Activated CD4-positive, alpha-beta T cell treated with anti-CD3 and anti-CD28 coated beads, Interleukin-2, amount 10 ng/mL, durations not matched to agents 24 days and 14 days (primary cell): Measurements from ENCODE around the gene DNM3. TPM values are rescaled to one million over a fixed set of nuclear protein-coding genes. Genes with fewer than 3 reads are reported as not detected.
"Not testable (repeated sequence)": the region's sequence is repeated elsewhere in the genome, so short reads cannot be mapped to it uniquely, and the experiment has no call there.

Source experiments
- DNase-seq: peaks from one replicate; pipeline ENCODE4 v3.0.0; 2022
- H3K27ac Mint-ChIP-seq: one replicate; pipeline ENCODE4 v1.8.0; 2022; ENCODE audit warnings: mild to moderate bottlenecking, mixed read lengths
- H3K27me3 Mint-ChIP-seq: one replicate; pipeline ENCODE4 v1.8.0; 2022; ENCODE audit warnings: mixed read lengths
- H3K36me3 Mint-ChIP-seq: one replicate; pipeline ENCODE4 v1.8.0; 2022; ENCODE audit warnings: low read depth, mild to moderate bottlenecking, mixed read lengths
- H3K4me1 Mint-ChIP-seq: one replicate; pipeline ENCODE4 v1.8.0; 2021; ENCODE audit warnings: mixed read lengths
- H3K4me3 Mint-ChIP-seq: one replicate; pipeline ENCODE4 v1.8.0; 2022; ENCODE audit warnings: mild to moderate bottlenecking, moderate library complexity, mixed read lengths
- H3K9me3 Mint-ChIP-seq: one replicate; pipeline ENCODE4 v1.8.0; 2021; ENCODE audit warnings: mixed read lengths
- intact Hi-C: fragments of 100-400 bp; cut with micrococcal nuclease; formaldehyde crosslinking; loops from one replicate; pipeline ENCODE4 v1.15.1; 2023
- total RNA-seq: library from RNA; stranded (reverse); gene quantifications from 2 replicates; pipeline ENCODE4 v1.2.3, GENCODE V29; 2022

DNM3 gene
- total RNA-seq, 1 donor from 2014 or later, result 0.42 TPM

DNA sequence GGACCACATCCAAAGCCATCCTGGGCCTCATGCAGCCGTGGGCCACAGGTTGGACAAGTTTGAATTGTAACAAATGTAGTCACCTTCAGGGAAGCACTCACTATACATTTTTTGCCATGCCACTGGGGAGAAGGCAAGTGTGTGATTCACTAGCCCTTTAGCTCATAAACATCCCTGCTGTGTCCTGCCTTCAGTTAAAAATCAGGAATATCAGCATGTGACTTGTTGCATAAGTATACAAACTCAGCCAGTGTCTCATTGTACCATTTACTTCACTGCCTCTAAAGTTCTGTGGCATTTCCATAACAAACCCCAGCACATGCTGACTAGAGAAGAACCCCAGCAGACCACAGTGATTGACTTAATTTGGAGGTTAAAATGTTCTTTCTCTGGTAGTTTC is 437.2 kb downstream of the DNM3 start:
- Mint-ChIP-seq H3K9me3 (peaks cover 14% of the 10 kb centered on the region), H3K27me3 (no peaks in the 10 kb centered on the region), H3K27ac (no peak overlapping the region), H3K4me1 (peaks cover 14% of the 10 kb centered on the region), H3K36me3 (no peaks in the 10 kb centered on the region), H3K4me3 (no peak overlapping the region)
- no peak for DNase-seq
- intact Hi-C loops, result loop anchor here (10.0 kb wide), 3 partner anchors 256 to 464 kb away; partner anchors contain the start of gene SUCO

GRCh38 chr1:172279939-172280636 is 438.8 kb downstream of the DNM3 start:
- no peak overlapping the region for H3K4me3 Mint-ChIP-seq
- H3K27ac Mint-ChIP-seq, result no peak overlapping the region
- peaks cover 14% of the 10 kb centered on the region for H3K9me3 Mint-ChIP-seq
- no peak for DNase-seq
- H3K27me3 Mint-ChIP-seq, result no peaks in the 10 kb centered on the region
- peaks cover 4% of the 10 kb centered on the region for H3K4me1 Mint-ChIP-seq
- intact Hi-C loops, result loop anchor here (10.0 kb wide), 3 partner anchors 255 to 465 kb away; partner anchors contain the start of gene SUCO
- H3K36me3 Mint-ChIP-seq, result no peaks in the 10 kb centered on the region

GRCh38 chr1:172283766-172284165 is 442.5 kb downstream of the DNM3 start:
- peaks cover 5% of the 10 kb centered on the region for H3K4me1 Mint-ChIP-seq
- no peak overlapping the region for H3K27ac Mint-ChIP-seq
- intact Hi-C loops, result no loop called here
- no peak for DNase-seq
- H3K9me3 Mint-ChIP-seq, result peaks cover 14% of the 10 kb centered on the region
- no peaks in the 10 kb centered on the region for H3K27me3 Mint-ChIP-seq
- H3K4me3 Mint-ChIP-seq, result no peak overlapping the region
- no peaks in the 10 kb centered on the region for H3K36me3 Mint-ChIP-seq

DNA sequence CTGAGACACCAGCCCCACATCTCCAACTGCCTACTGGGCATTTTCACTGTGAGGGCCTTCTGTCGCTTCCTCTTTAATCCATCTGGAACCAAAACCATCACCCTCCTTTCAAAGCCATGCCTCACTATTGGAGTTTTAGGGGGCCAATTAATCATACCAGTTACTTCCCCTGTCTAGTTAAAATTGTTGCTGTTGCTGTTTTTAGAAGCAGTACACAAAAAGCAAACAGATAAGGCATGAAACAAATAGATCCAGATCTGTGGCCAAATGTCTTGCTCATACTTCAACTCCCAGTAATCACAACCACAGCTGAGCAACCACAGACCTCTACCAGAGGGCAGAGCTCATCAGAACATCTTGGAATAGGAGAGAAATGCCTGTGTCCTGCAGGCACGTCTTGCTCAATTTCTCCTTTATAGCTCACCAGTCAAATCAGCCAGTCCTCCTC is 445.4 kb downstream of the DNM3 start:
- Mint-ChIP-seq H3K36me3 (no peaks in the 10 kb centered on the region), H3K27ac (no peak overlapping the region), H3K4me1 (peaks cover 4% of the 10 kb centered on the region), H3K9me3 (peaks cover 8% of the 10 kb centered on the region), H3K27me3 (no peaks in the 10 kb centered on the region), H3K4me3 (no peak overlapping the region)
- intact Hi-C loops, result no loop called here
- no peak for DNase-seq

- no peak for DNase-seq
- H3K4me1 Mint-ChIP-seq, result peaks cover 4% of the 10 kb centered on the region
- no peaks in the 10 kb centered on the region for H3K27me3 Mint-ChIP-seq
- intact Hi-C loops, result no loop called here
- no peak overlapping the region for H3K27ac Mint-ChIP-seq
- H3K4me3 Mint-ChIP-seq, result no peak overlapping the region
- H3K9me3 Mint-ChIP-seq, result peaks cover 5% of the 10 kb centered on the region
- no peaks in the 10 kb centered on the region for H3K36me3 Mint-ChIP-seq
Observed at GRCh38 chr1:172287208-172287607, 445.9 kb downstream of the DNM3 start.

GRCh38 chr1:172288581-172288980 is 447.3 kb downstream of the DNM3 start:
- no peaks in the 10 kb centered on the region for H3K36me3 Mint-ChIP-seq
- no peaks in the 10 kb centered on the region for H3K27me3 Mint-ChIP-seq
- intact Hi-C loops, result no loop called here
- peaks cover 4% of the 10 kb centered on the region for H3K4me1 Mint-ChIP-seq
- H3K4me3 Mint-ChIP-seq, result no peak overlapping the region
- H3K9me3 Mint-ChIP-seq, result no peaks in the 10 kb centered on the region
- no peak for DNase-seq
- H3K27ac Mint-ChIP-seq, result no peak overlapping the region

- no peak overlapping the region for H3K27ac Mint-ChIP-seq
- DNase-seq, result no peak
- H3K27me3 Mint-ChIP-seq, result no peaks in the 10 kb centered on the region
- peaks cover 4% of the 10 kb centered on the region for H3K4me1 Mint-ChIP-seq
- no peaks in the 10 kb centered on the region for H3K9me3 Mint-ChIP-seq
- intact Hi-C loops, result no loop called here
- no peaks in the 10 kb centered on the region for H3K36me3 Mint-ChIP-seq
- H3K4me3 Mint-ChIP-seq, result no peak overlapping the region
Observed at GRCh38 chr1:172289448-172289847, 448.1 kb downstream of the DNM3 start.

- H3K9me3 Mint-ChIP-seq, result peaks cover 3% of the 10 kb centered on the region
- no peaks in the 10 kb centered on the region for H3K4me1 Mint-ChIP-seq
- H3K27me3 Mint-ChIP-seq, result no peaks in the 10 kb centered on the region
- H3K4me3 Mint-ChIP-seq, result no peak overlapping the region
- no peak overlapping the region for H3K27ac Mint-ChIP-seq
- intact Hi-C loops, result no loop called here
- DNase-seq, result no peak
- H3K36me3 Mint-ChIP-seq, result no peaks in the 10 kb centered on the region
Observed at GRCh38 chr1:172292840-172293239, 451.5 kb downstream of the DNM3 start.

- Mint-ChIP-seq H3K27ac (no peak overlapping the region), H3K9me3 (peaks cover 3% of the 10 kb centered on the region), H3K27me3 (no peaks in the 10 kb centered on the region), H3K36me3 (no peaks in the 10 kb centered on the region), H3K4me3 (no peak overlapping the region), H3K4me1 (peaks cover 2% of the 10 kb centered on the region)
- DNase-seq, result no peak
- intact Hi-C loops, result no loop called here
Observed at GRCh38 chr1:172293429-172293828, 452.1 kb downstream of the DNM3 start.

DNA sequence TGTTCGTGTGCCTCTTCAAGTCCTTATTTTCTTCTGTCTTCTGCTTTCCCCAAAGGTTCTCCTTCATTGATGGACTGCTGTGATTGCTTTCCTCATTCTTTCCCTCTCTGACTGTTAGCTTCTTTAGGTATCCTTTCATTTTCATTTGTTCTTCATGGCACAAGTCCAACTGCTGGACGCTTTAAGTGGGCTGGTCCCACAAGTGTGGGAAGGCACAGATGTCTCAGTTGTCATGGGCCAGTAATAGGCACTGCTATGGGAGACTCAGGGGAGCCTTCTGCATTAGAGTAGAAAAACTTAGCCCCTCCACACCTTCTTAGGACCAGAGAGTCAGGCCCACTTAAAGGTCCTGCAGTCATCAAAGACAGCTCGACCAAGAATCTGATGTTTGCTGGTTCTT is 456.8 kb downstream of the DNM3 start:
- Mint-ChIP-seq H3K4me3 (no peak overlapping the region), H3K4me1 (peaks cover 4% of the 10 kb centered on the region), H3K9me3 (peaks cover 23% of the 10 kb centered on the region), H3K27ac (no peak overlapping the region), H3K27me3 (no peaks in the 10 kb centered on the region), H3K36me3 (peaks cover 3% of the 10 kb centered on the region)
- DNase-seq, result no peak
- intact Hi-C loops, result no loop called here

- no peak for DNase-seq
- H3K9me3 Mint-ChIP-seq, result peaks cover 28% of the 10 kb centered on the region
- no peak overlapping the region for H3K27ac Mint-ChIP-seq
- H3K36me3 Mint-ChIP-seq, result peaks cover 5% of the 10 kb centered on the region
- intact Hi-C loops, result no loop called here
- no peaks in the 10 kb centered on the region for H3K27me3 Mint-ChIP-seq
- H3K4me3 Mint-ChIP-seq, result no peak overlapping the region
- H3K4me1 Mint-ChIP-seq, result peaks cover 7% of the 10 kb centered on the region
Observed at GRCh38 chr1:172298911-172299310, 457.6 kb downstream of the DNM3 start.

GRCh38 chr1:172299515-172299914 is 458.2 kb downstream of the DNM3 start:
- Mint-ChIP-seq H3K27ac (no peak overlapping the region), H3K27me3 (no peaks in the 10 kb centered on the region), H3K9me3 (peaks cover 31% of the 10 kb centered on the region), H3K4me3 (no peak overlapping the region), H3K4me1 (peaks cover 7% of the 10 kb centered on the region), H3K36me3 (peaks cover 5% of the 10 kb centered on the region)
- DNase-seq, result no peak
- intact Hi-C loops, result no loop called here

- H3K4me1 Mint-ChIP-seq, H3K27me3 Mint-ChIP-seq, H3K36me3 Mint-ChIP-seq, intact Hi-C loops, H3K27ac Mint-ChIP-seq, DNase-seq, H3K4me3 Mint-ChIP-seq: not testable (repeated sequence)
- peaks cover 26% of the 10 kb centered on the region for H3K9me3 Mint-ChIP-seq
Observed at GRCh38 chr1:172307508-172307907, 466.2 kb downstream of the DNM3 start.

DNA sequence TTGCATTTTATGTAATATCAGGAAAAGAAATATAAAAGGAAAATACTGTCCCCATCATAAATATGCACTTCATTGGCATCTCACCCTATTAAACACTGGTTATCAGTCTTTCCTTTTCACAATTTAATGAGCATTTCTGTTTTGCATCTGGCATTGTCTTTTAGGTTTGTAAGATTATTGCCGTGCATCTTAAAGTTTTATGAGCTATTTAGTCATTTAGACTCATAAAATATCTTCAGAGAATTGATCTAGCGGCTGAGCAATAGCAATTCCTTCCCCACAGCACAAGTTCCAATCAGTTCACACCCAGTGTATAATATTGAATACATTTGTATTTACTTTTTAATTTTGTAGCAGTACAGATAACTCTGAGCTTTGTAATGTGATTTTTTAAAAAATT is 466.8 kb downstream of the DNM3 start:
- no peak for DNase-seq
- peaks cover 7% of the 10 kb centered on the region for H3K36me3 Mint-ChIP-seq
- H3K9me3 Mint-ChIP-seq, result peaks cover 21% of the 10 kb centered on the region
- no peak overlapping the region for H3K4me3 Mint-ChIP-seq
- H3K27me3 Mint-ChIP-seq, result no peaks in the 10 kb centered on the region
- no peak overlapping the region for H3K27ac Mint-ChIP-seq
- peaks cover 7% of the 10 kb centered on the region for H3K4me1 Mint-ChIP-seq
- intact Hi-C loops, result no loop called here

GRCh38 chr1:172308577-172308976 is 467.3 kb downstream of the DNM3 start:
- Mint-ChIP-seq H3K27me3 (no peaks in the 10 kb centered on the region), H3K9me3 (peaks cover 17% of the 10 kb centered on the region), H3K4me3 (no peak overlapping the region), H3K27ac (no peak overlapping the region), H3K4me1 (peaks cover 4% of the 10 kb centered on the region), H3K36me3 (peaks cover 4% of the 10 kb centered on the region)
- intact Hi-C loops, result no loop called here
- DNase-seq, result no peak
